HepG2 (cell line): ENCODE results near the gene ZBTB32. TPM values are rescaled to one million over a fixed set of nuclear protein-coding genes. Genes with fewer than 3 reads are reported as not detected.

Experiments used
- BCL6 ChIP-seq: IDR thresholded peaks from 2 replicates; pipeline ENCODE4 v1.6.1; 2016; ENCODE audit warnings: missing genetic modification reagents, missing compliant biosample characterization
- HCFC1 ChIP-seq: fragments of 150-350 bp; IDR thresholded peaks from 2 replicates; pipeline ENCODE4 v1.6.1; 2014; ENCODE audit warnings: low read depth, low read length
- HOXA5 ChIP-seq: sonication (generic); formaldehyde crosslinking; IDR thresholded peaks from 2 replicates; pipeline ENCODE4 v1.4.0; 2020; ENCODE audit warnings: missing genetic modification reagents
- MIXL1 ChIP-seq: IDR thresholded peaks from 2 replicates; pipeline ENCODE4 v1.6.1; 2016
- NFYB ChIP-seq: sonication (generic); formaldehyde crosslinking; IDR thresholded peaks from 2 replicates; pipeline ENCODE4 v1.4.0; 2020; ENCODE audit warnings: missing genetic modification reagents
- POLR2AphosphoS5 ChIP-seq: IDR thresholded peaks from 2 replicates; pipeline ENCODE4 v1.6.1; 2012; ENCODE audit warnings: low read depth, low read length
- PTBP1 ChIP-seq: fragments of 200-400 bp; formaldehyde crosslinking; IDR thresholded peaks from 2 replicates; pipeline ENCODE4 v1.6.1; 2018; ENCODE audit warnings: low read length, low read depth; ENCODE audit not compliant: poor library complexity, severe bottlenecking
- SUZ12 ChIP-seq: fragments of 150-350 bp; IDR thresholded peaks from 2 replicates; pipeline ENCODE4 v1.6.1; 2014; ENCODE audit warnings: low read depth, low read length
- TCF12 ChIP-seq, 2 experiments: fragments of 450-650 bp in 1 of 2; sonication (generic) in 1 of 2; formaldehyde crosslinking in 1 of 2; IDR thresholded peaks; 2 replicates each; pipeline versions ENCODE4 v1.6.1 to v1.8.0; 2017 to 2022; ENCODE audit warnings: antibody characterized with exemption in 1 of 2, mild to moderate bottlenecking in 1 of 2, missing genetic modification reagents in 1 of 2, moderate library complexity in 1 of 2
- TCF7L2 ChIP-seq: IDR thresholded peaks from 2 replicates; pipeline ENCODE4 v1.6.1; 2011; ENCODE audit warnings: mild to moderate bottlenecking, low read depth, low read length, moderate library complexity
- TGIF2 ChIP-seq: IDR thresholded peaks from 2 replicates; pipeline ENCODE4 v1.6.1; 2016; ENCODE audit warnings: control low read depth, missing compliant biosample characterization
- ZBTB3 ChIP-seq: sonication (generic); formaldehyde crosslinking; IDR thresholded peaks from 2 replicates; pipeline ENCODE4 v1.4.0; 2020; ENCODE audit warnings: low read depth, mild to moderate bottlenecking, moderate library complexity, missing genetic modification reagents, borderline replicate concordance
- ZBTB38 ChIP-seq: sonication (generic); formaldehyde crosslinking; IDR thresholded peaks from 2 replicates; pipeline ENCODE4 v1.5.1; 2020; ENCODE audit warnings: mild to moderate bottlenecking, missing genetic modification reagents
- ZNF20 ChIP-seq: sonication (generic); formaldehyde crosslinking; IDR thresholded peaks from 2 replicates; pipeline ENCODE4 v1.4.0; 2020; ENCODE audit warnings: mild to moderate bottlenecking, moderate library complexity, missing genetic modification reagents
- ZNF343 ChIP-seq: sonication (generic); formaldehyde crosslinking; IDR thresholded peaks from 2 replicates; pipeline ENCODE4 v1.4.0; 2020; ENCODE audit warnings: mild to moderate bottlenecking, missing genetic modification reagents
- ZNF619 ChIP-seq: sonication (generic); formaldehyde crosslinking; IDR thresholded peaks from 2 replicates; pipeline ENCODE4 v1.4.0; 2020; ENCODE audit warnings: mild to moderate bottlenecking, missing genetic modification reagents
- ZNF75D ChIP-seq: sonication (generic); formaldehyde crosslinking; IDR thresholded peaks from 2 replicates; pipeline ENCODE4 v1.8.1; 2023; ENCODE audit warnings: missing genetic modification reagents, mild to moderate bottlenecking, borderline replicate concordance
- polyA plus RNA-seq, 8 experiments: library from polyadenylated mRNA; depleted of rRNA in 3 of 8; stranded (reverse) in 7 of 8; unstranded in 1 of 8; fragments of >200 nt; fragmentation: Illumina TruSeq in 4 of 8; extraction: Trizol in 4 of 8; gene quantifications; 2 replicates each; pipeline versions ENCODE4 v1.2.1 to v1.2.3, GENCODE V29; 2011 to 2016; ENCODE audit warnings: low read depth in 4 of 8, missing spikeins in 1 of 8, mixed read lengths in 1 of 8; ENCODE audit not compliant: insufficient read depth in 1 of 8
- total RNA-seq, 5 experiments: library from RNA; depleted of rRNA; stranded (reverse); fragments of >200 nt; fragmentation: Illumina TruSeq; extraction: Trizol; gene quantifications; 2 replicates each; pipeline ENCODE4 v1.2.3, GENCODE V29; 2016; ENCODE audit warnings: low read depth in 1 of 5
- TF ChIP-seq, protein P1 (sequence below): sonication (generic); formaldehyde crosslinking; IDR thresholded peaks from 2 replicates; pipeline ENCODE4 v1.8.0; 2022; ENCODE audit warnings: mild to moderate bottlenecking, missing genetic modification reagents, moderate library complexity
- TF ChIP-seq, protein P2 (sequence below): sonication (generic); formaldehyde crosslinking; IDR thresholded peaks from 2 replicates; pipeline ENCODE4 v1.5.1; 2020; ENCODE audit warnings: mild to moderate bottlenecking, missing genetic modification reagents, borderline replicate concordance
- TF ChIP-seq, protein P3 (sequence below): sonication (generic); formaldehyde crosslinking; IDR thresholded peaks from 2 replicates; pipeline ENCODE4 v1.4.0; 2020; ENCODE audit warnings: missing genetic modification reagents
- TF ChIP-seq, protein P4 (sequence below), 2 experiments: fragments of 450-650 bp in 1 of 2; sonication (generic) in 1 of 2; formaldehyde crosslinking; IDR thresholded peaks; 2 replicates each; pipeline versions ENCODE4 v1.5.0 to v1.8.0; 2020 to 2022; ENCODE audit warnings: mild to moderate bottlenecking in 1 of 2, missing genetic modification reagents in 1 of 2

The ZBTB32 gene
- total and polyA plus RNA-seq, 2 of the 13 experiments (the other 11 are each of a cell fraction or from before 2014, with no cell fraction given), result not detected

DNA sequence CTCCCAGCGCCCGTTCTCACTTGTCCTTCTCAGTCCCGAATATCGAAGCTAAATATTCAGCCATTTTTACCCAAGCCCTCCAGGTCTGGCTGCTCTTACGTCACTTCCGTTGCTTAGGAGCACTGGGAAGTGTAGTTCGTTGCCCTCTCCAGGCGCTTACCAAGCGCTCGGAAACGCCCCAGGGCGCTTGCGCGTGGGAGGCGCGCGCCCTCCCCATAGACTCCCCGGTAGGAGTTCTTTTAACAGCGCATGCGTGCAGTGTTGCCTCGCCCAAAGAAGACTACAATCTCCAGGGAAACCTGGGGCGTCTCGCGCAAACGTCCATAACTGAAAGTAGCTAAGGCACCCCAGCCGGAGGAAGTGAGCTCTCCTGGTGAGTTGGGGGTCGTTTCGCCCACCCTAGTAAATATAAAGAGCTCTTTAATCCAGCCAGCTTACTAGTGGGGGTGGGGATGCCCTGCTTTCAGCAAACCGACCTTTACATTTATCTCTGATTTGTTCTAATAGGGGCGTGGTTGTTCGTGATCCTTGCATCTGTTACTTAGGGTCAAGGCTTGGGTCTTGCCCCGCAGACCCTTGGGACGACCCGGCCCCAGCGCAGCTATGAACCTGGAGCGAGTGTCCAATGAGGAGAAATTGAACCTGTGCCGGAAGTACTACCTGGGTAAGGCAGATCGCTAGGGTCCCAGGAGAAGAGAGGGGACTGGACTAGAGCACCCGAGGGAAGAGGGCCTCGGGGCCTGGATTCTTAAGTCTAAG lies 41.1 kb downstream of the ZBTB32 start, which contains the start of the genes PSENEN and U2AF1L4 (continued):
- 0 out of 2 replicates have a peak, but pooled peaks have one; percentile 29 for TF ChIP-seq TGIF2 (CRISPR knock-in tag)
- TF ChIP-seq ZNF20 (CRISPR knock-in tag), result no peak
- TF ChIP-seq ZNF619 (CRISPR knock-in tag), result no peak
- TF ChIP-seq NFYB (CRISPR knock-in tag), result no peak
- TF ChIP-seq ZNF75D, result no peak
- TF ChIP-seq, protein P1, sequence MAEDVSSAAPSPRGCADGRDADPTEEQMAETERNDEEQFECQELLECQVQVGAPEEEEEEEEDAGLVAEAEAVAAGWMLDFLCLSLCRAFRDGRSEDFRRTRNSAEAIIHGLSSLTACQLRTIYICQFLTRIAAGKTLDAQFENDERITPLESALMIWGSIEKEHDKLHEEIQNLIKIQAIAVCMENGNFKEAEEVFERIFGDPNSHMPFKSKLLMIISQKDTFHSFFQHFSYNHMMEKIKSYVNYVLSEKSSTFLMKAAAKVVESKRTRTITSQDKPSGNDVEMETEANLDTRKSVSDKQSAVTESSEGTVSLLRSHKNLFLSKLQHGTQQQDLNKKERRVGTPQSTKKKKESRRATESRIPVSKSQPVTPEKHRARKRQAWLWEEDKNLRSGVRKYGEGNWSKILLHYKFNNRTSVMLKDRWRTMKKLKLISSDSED (CRISPR knock-in tag), result no peak
- no peak for TF ChIP-seq ZBTB3 (CRISPR knock-in tag)
- TF ChIP-seq, protein P2, sequence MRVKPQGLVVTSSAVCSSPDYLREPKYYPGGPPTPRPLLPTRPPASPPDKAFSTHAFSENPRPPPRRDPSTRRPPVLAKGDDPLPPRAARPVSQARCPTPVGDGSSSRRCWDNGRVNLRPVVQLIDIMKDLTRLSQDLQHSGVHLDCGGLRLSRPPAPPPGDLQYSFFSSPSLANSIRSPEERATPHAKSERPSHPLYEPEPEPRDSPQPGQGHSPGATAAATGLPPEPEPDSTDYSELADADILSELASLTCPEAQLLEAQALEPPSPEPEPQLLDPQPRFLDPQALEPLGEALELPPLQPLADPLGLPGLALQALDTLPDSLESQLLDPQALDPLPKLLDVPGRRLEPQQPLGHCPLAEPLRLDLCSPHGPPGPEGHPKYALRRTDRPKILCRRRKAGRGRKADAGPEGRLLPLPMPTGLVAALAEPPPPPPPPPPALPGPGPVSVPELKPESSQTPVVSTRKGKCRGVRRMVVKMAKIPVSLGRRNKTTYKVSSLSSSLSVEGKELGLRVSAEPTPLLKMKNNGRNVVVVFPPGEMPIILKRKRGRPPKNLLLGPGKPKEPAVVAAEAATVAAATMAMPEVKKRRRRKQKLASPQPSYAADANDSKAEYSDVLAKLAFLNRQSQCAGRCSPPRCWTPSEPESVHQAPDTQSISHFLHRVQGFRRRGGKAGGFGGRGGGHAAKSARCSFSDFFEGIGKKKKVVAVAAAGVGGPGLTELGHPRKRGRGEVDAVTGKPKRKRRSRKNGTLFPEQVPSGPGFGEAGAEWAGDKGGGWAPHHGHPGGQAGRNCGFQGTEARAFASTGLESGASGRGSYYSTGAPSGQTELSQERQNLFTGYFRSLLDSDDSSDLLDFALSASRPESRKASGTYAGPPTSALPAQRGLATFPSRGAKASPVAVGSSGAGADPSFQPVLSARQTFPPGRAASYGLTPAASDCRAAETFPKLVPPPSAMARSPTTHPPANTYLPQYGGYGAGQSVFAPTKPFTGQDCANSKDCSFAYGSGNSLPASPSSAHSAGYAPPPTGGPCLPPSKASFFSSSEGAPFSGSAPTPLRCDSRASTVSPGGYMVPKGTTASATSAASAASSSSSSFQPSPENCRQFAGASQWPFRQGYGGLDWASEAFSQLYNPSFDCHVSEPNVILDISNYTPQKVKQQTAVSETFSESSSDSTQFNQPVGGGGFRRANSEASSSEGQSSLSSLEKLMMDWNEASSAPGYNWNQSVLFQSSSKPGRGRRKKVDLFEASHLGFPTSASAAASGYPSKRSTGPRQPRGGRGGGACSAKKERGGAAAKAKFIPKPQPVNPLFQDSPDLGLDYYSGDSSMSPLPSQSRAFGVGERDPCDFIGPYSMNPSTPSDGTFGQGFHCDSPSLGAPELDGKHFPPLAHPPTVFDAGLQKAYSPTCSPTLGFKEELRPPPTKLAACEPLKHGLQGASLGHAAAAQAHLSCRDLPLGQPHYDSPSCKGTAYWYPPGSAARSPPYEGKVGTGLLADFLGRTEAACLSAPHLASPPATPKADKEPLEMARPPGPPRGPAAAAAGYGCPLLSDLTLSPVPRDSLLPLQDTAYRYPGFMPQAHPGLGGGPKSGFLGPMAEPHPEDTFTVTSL, result no peak
- no peak for TF ChIP-seq ZNF343 (CRISPR knock-in tag)
- TF ChIP-seq, protein P3, sequence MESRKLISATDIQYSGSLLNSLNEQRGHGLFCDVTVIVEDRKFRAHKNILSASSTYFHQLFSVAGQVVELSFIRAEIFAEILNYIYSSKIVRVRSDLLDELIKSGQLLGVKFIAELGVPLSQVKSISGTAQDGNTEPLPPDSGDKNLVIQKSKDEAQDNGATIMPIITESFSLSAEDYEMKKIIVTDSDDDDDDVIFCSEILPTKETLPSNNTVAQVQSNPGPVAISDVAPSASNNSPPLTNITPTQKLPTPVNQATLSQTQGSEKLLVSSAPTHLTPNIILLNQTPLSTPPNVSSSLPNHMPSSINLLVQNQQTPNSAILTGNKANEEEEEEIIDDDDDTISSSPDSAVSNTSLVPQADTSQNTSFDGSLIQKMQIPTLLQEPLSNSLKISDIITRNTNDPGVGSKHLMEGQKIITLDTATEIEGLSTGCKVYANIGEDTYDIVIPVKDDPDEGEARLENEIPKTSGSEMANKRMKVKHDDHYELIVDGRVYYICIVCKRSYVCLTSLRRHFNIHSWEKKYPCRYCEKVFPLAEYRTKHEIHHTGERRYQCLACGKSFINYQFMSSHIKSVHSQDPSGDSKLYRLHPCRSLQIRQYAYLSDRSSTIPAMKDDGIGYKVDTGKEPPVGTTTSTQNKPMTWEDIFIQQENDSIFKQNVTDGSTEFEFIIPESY (CRISPR knock-in tag), result no peak
- peak; percentile 89 for TF ChIP-seq HCFC1
- TF ChIP-seq MIXL1 (CRISPR knock-in tag), result no peak
- no peak for TF ChIP-seq BCL6
- TF ChIP-seq TCF7L2, result no peak
- TF ChIP-seq ZBTB38 (CRISPR knock-in tag), result no peak
- no peak for TF ChIP-seq PTBP1
- TF ChIP-seq TCF12 (IDR thresholded peaks at IDR 0.05), result no peak
- no peak for TF ChIP-seq TCF12 (CRISPR knock-in tag; IDR thresholded peaks at IDR 0.05)
- TF ChIP-seq SUZ12, result peak; percentile 58
- TF ChIP-seq POLR2AphosphoS5, result peak; percentile 45; the same call in 1 of the 2 replicates
- TF ChIP-seq HOXA5 (CRISPR knock-in tag), result no peak
- TF ChIP-seq, protein P4, sequence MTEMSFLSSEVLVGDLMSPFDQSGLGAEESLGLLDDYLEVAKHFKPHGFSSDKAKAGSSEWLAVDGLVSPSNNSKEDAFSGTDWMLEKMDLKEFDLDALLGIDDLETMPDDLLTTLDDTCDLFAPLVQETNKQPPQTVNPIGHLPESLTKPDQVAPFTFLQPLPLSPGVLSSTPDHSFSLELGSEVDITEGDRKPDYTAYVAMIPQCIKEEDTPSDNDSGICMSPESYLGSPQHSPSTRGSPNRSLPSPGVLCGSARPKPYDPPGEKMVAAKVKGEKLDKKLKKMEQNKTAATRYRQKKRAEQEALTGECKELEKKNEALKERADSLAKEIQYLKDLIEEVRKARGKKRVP (CRISPR knock-in tag; IDR thresholded peaks at IDR 0.05), result peak in 1 of 2 experiments; percentile 58; a peak in 2 of 4 replicates
